PFSK-1 (cell line): ENCODE results near the gene LGALS3BP.

Experiments used
- FOXP2 ChIP-seq: optimal IDR thresholded peaks from 2 replicates; pipeline ENCODE3; 2011; ENCODE audit warnings: borderline replicate concordance, control low read depth, inconsistent platforms; ENCODE audit not compliant: insufficient read depth; ENCODE audit errors: extremely low read length, extremely low read depth
- POLR2AphosphoS5 ChIP-seq: IDR thresholded peaks from 2 replicates; pipeline ENCODE4 v1.6.1; 2012; ENCODE audit warnings: low read depth, mild to moderate bottlenecking, control low read depth, low read length, moderate library complexity
- REST ChIP-seq, 2 experiments: IDR thresholded peaks; 2 replicates each; pipeline versions ENCODE4 v1.6.1 to v1.8.0; 2011 to 2012; ENCODE audit warnings: low read depth in 2 of 2, low read length in 2 of 2, control low read depth in 1 of 2, inconsistent platforms in 1 of 2, mild to moderate bottlenecking in 1 of 2, moderate library complexity in 1 of 2; ENCODE audit not compliant: insufficient read depth in 1 of 2
- SIN3A ChIP-seq: IDR thresholded peaks from 2 replicates; pipeline ENCODE4 v1.6.1; 2012; ENCODE audit warnings: mild to moderate bottlenecking, low read length, moderate library complexity, borderline replicate concordance; ENCODE audit not compliant: insufficient read depth
- TAF1 ChIP-seq: IDR thresholded peaks from 2 replicates; pipeline ENCODE4 v1.6.1; 2012; ENCODE audit warnings: low read length, control low read depth, borderline replicate concordance; ENCODE audit not compliant: insufficient read depth

The LGALS3BP gene

GRCh38 chr17:79001190-79002020 is 21.7 kb upstream of the LGALS3BP start:
- TF ChIP-seq SIN3A (no peak), FOXP2 (no peak), TAF1 (no peak), POLR2AphosphoS5 (no peak), REST (IDR thresholded peaks at IDR 0.05; ENCODE audit: insufficient read depth in 1 of 2, low read depth in 2 of 2, low read length in 2 of 2) (no peak)

DNA sequence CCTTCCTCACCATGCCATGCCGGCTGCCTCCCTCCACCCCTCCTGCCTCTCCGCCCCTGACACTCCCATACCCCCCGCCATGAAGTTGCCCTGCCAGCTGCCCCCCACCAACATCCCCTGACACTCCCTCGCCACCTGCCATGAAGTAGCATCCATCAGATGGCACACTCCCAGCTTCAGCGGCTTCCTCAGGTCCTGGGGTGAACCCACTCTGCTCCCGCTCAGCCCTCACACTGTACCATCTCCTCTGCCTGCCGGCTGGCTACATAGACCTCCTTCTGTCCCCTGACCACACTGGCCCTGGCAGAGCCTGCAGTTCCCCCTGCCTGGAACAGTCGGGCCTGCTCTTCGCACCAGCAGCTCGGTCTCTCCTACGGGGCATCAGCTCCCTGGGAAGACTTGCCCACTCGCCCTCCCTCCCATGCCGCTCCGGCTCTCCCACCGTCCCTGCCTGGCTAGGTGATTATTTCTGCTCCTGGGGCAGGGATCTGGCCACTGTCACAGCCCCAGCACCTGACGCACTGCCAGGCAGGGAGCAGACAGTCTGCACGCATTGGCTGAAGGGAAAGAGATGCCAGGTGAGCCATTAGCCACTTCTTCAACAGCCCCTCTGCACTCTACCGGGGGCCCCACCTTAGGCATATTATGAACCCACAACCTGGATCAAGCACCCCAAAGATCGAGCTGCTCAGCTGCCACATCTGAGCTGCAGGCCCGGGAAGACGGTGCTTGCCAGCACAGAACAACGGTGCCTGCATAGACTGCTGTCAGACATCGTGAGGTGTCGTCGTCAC is 20.9 kb upstream of the LGALS3BP start:
- TF ChIP-seq TAF1 = no peak
- no peak for TF ChIP-seq POLR2AphosphoS5
- no peak for TF ChIP-seq FOXP2
- no peak for TF ChIP-seq REST (IDR thresholded peaks at IDR 0.05; ENCODE audit: insufficient read depth in 1 of 2, low read depth in 2 of 2, low read length in 2 of 2)
- TF ChIP-seq SIN3A = no peak

- TF ChIP-seq REST (IDR thresholded peaks at IDR 0.05; ENCODE audit: insufficient read depth in 1 of 2, low read depth in 2 of 2, low read length in 2 of 2) (no peak), TAF1 (no peak), FOXP2 (no peak), POLR2AphosphoS5 (no peak), SIN3A (no peak)
These were observed 20.2 kb upstream of the LGALS3BP start for GRCh38 chr17:78999947-79000395.

- TF ChIP-seq REST (IDR thresholded peaks at IDR 0.05; ENCODE audit: insufficient read depth in 1 of 2, low read depth in 2 of 2, low read length in 2 of 2) (no peak), SIN3A (no peak), FOXP2 (no peak), TAF1 (no peak), POLR2AphosphoS5 (no peak)
These were observed 19.5 kb upstream of the LGALS3BP start for GRCh38 chr17:78999056-78999768.
